OCI-LY3 (cell line): ENCODE data around the gene TPCN1.

Experiments
- H2AFZ ChIP-seq: fragments of 200-600, 300-600 bp; shearing (Covaris generic); 2 replicates; pipeline ENCODE4 v1.6.0; 2014; ENCODE audit warnings: antibody characterized with exemption, low read depth, low read length
- H3K27ac ChIP-seq: fragments of 200-600, 300-600 bp; sonication (generic); 2 replicates; pipeline ENCODE4 v1.5.1; 2014; ENCODE audit warnings: mild to moderate bottlenecking, low read length, moderate library complexity, mixed read lengths
- H3K27me3 ChIP-seq: fragments of 200-600, 300-600 bp; sonication (generic); 2 replicates; pipeline ENCODE4 v1.6.1; 2014; ENCODE audit warnings: low read depth, low read length, mixed read lengths
- H3K36me3 ChIP-seq: fragments of 200-600, 300-600 bp; sonication (generic); replicated peaks from 2 replicates; pipeline ENCODE3; 2014; ENCODE audit warnings: low read depth, low read length, mixed read lengths
- H3K4me1 ChIP-seq: fragments of 300-600, 200-600 bp; sonication (generic); 2 replicates; pipeline ENCODE4 v1.6.1; 2014; ENCODE audit warnings: low read length, mixed read lengths
- H3K4me2 ChIP-seq: fragments of 200-600, 300-600 bp; sonication (generic); 2 replicates; pipeline ENCODE4 v1.6.1; 2014; ENCODE audit warnings: low read length, mixed read lengths
- H3K4me3 ChIP-seq: fragments of 300-600, 200-600 bp; sonication (generic); 2 replicates; pipeline ENCODE4 v1.5.1; 2014; ENCODE audit warnings: antibody characterized with exemption, mild to moderate bottlenecking, low read length, moderate library complexity
- H3K79me2 ChIP-seq: fragments of 300-600, 200-600 bp; shearing (Covaris generic); 2 replicates; pipeline ENCODE4 v1.6.1; 2014; ENCODE audit warnings: mild to moderate bottlenecking, low read length, mixed read lengths
- H3K9ac ChIP-seq: fragments of 300-600, 200-600 bp; shearing (Covaris generic); 2 replicates; pipeline ENCODE4 v1.6.0; 2014; ENCODE audit warnings: mild to moderate bottlenecking, low read length, moderate library complexity
- H3K9me3 ChIP-seq: fragments of 200-600, 300-600 bp; shearing (Covaris generic); 2 replicates; pipeline ENCODE4 v1.6.1; 2014; ENCODE audit warnings: low read length, mixed read lengths; ENCODE audit not compliant: insufficient read depth
- H4K20me1 ChIP-seq: fragments of 200-600, 300-600 bp; sonication (generic); 2 replicates; pipeline ENCODE4 v1.6.1; 2016; ENCODE audit warnings: low read length, mixed read lengths; ENCODE audit not compliant: insufficient read depth
- EZH2phosphoT487 ChIP-seq: fragments of 200-600 bp; shearing (Covaris generic); IDR thresholded peaks from 2 replicates; pipeline ENCODE4 v1.6.1; 2018; ENCODE audit warnings: antibody characterized with exemption, mixed run types, low read depth
- TF ChIP-seq, protein P1 (sequence below): fragments of 200-600, 300-600 bp; sonication (generic); IDR thresholded peaks from 2 replicates; pipeline ENCODE4 v1.5.1; 2014; ENCODE audit warnings: antibody characterized with exemption, low read length, low read depth

Gene TPCN1

DNA sequence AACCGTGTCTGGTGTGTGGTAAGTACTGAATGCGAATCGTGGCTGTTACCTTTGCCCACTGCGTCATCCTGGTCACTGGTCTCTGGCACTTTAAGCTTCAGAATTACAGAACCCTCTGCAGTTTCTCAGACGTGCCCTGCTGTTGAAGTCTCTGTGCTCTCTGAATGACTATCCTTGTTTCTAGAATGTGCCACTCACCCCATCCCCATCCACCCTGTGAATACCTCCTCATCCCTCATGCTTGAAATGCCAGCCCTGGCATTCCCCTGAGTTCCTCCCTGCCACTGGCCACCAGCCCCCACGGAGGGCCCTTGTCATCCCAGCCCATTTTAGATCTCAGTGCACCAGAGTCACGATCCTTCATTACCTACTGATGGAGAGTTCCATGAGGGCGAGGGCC lies 21.3 kb downstream of the TPCN1 start:
- H3K4me2 ChIP-seq = no peak overlapping the region
- H3K9me3 ChIP-seq = no peaks in the 10 kb centered on the region
- no peak overlapping the region for H2AFZ ChIP-seq
- no peak for TF ChIP-seq EZH2phosphoT487
- TF ChIP-seq, protein P1, sequence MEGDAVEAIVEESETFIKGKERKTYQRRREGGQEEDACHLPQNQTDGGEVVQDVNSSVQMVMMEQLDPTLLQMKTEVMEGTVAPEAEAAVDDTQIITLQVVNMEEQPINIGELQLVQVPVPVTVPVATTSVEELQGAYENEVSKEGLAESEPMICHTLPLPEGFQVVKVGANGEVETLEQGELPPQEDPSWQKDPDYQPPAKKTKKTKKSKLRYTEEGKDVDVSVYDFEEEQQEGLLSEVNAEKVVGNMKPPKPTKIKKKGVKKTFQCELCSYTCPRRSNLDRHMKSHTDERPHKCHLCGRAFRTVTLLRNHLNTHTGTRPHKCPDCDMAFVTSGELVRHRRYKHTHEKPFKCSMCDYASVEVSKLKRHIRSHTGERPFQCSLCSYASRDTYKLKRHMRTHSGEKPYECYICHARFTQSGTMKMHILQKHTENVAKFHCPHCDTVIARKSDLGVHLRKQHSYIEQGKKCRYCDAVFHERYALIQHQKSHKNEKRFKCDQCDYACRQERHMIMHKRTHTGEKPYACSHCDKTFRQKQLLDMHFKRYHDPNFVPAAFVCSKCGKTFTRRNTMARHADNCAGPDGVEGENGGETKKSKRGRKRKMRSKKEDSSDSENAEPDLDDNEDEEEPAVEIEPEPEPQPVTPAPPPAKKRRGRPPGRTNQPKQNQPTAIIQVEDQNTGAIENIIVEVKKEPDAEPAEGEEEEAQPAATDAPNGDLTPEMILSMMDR = no peak
- no peak overlapping the region for H3K4me3 ChIP-seq
- no peaks in the 10 kb centered on the region for H4K20me1 ChIP-seq
- H3K36me3 ChIP-seq = peaks cover 31% of the 10 kb centered on the region
- H3K79me2 ChIP-seq = peaks cover 6% of the 10 kb centered on the region
- H3K9ac ChIP-seq = no peak overlapping the region
- H3K27ac ChIP-seq = no peak overlapping the region
- peaks cover 13% of the 10 kb centered on the region for H3K4me1 ChIP-seq
- no peaks in the 10 kb centered on the region for H3K27me3 ChIP-seq

DNA sequence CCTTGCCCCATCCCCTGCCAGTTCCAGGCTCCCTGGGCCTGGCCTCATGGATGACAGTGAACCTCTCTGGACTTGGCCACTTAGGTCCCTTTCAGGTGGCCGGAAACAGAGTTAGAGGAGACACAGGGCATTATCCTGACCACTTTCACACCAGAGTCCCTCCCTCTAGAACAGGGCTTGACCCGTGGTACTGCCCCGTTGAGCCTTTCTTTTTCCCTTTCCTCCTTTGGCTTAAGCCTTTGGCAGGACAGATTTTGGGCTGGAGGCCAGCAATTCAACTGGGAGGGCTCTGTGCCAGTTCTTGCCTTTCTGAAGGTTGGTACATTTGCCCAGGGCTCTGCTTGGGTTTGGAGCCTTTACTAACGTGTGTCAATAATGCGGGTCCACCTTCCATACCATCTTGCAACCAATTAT lies 22.8 kb downstream of the TPCN1 start:
- peaks cover 6% of the 10 kb centered on the region for H3K79me2 ChIP-seq
- H3K27me3 ChIP-seq = no peaks in the 10 kb centered on the region
- no peak overlapping the region for H3K9ac ChIP-seq
- no peak overlapping the region for H3K4me3 ChIP-seq
- no peaks in the 10 kb centered on the region for H4K20me1 ChIP-seq
- H3K36me3 ChIP-seq = peaks cover 19% of the 10 kb centered on the region
- no peak overlapping the region for H2AFZ ChIP-seq
- no peak overlapping the region for H3K27ac ChIP-seq
- H3K4me2 ChIP-seq = no peak overlapping the region
- no peaks in the 10 kb centered on the region for H3K9me3 ChIP-seq
- TF ChIP-seq, protein P1 = no peak
- no peak for TF ChIP-seq EZH2phosphoT487
- peaks cover 13% of the 10 kb centered on the region for H3K4me1 ChIP-seq

DNA sequence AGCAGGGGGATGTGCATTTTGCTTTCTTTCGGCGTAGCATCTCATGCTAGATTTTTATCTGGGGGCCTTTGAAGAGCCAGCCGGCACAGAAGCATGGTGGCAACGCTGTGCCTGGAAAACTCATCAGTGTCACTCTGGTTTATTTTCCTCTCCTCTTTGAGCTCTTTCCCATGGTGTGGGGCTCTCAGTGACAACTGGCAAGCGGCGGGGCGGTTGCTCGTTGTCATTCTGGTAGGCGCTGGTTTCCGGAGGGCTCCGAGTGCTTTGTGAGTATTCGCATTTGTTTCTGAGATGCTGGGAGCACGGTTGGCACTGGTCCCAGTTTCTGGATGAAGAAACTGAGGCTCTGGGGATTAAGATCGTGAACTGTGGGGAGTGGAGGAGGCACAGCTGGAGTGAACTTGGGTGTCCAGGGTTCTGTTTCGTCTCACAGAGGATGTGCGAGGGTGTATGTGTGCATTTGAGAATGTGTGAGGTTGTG lies 23.3 kb downstream of the TPCN1 start:
- Histone ChIP-seq H2AFZ (no peak overlapping the region), H3K9ac (no peak overlapping the region), H3K4me3 (no peak overlapping the region), H4K20me1 (peaks cover 2% of the 10 kb centered on the region; the same call in 1 of the 2 replicates), H3K4me1 (peaks cover 13% of the 10 kb centered on the region), H3K36me3 (peaks cover 19% of the 10 kb centered on the region), H3K79me2 (peaks cover 6% of the 10 kb centered on the region), H3K27ac (no peak overlapping the region), H3K9me3 (no peaks in the 10 kb centered on the region), H3K27me3 (no peaks in the 10 kb centered on the region), H3K4me2 (no peak overlapping the region)
- TF ChIP-seq, protein P1 = no peak
- no peak for TF ChIP-seq EZH2phosphoT487

DNA sequence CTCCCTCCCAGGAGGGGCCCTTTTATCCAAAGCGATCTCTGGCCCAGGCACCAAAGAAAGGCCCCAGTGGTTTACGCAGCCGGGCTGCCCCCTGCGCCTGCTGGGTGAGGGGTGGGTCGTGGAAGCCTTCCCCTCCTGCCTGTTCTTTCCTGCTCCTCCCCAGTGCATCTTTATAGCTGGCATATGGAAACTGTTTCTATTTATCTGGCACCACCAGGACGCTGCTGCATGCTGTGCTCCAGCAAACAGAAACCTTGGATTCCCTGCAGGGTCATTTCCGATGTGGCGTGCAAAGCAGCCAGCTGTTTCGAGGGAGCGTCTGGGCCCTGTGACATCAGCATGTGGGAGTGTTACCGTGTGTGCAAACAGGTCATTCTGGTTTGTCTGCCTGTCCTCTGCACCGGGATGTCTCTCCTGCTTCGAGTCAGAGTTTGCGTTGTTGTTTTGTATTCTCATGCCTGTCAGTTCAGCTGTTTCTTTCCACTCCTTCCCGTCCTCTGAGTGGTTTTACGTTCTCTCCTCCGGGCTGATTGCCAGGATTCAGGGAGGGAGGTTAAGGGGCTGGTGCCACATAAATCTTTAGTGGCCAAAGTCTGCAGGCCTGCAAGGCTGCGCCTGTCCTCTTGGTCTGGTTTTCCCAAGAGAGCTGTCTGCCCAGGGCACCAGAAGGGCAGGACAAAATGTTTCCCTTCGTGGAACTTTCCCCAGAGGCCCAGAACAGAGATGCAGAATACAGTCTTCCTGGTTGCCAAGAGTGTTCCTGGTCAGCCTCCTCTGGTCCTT lies 24.6 kb downstream of the TPCN1 start:
- TF ChIP-seq, protein P1 = no peak
- no peak for TF ChIP-seq EZH2phosphoT487
- peaks cover 2% of the 10 kb centered on the region for H3K4me1 ChIP-seq
- H3K79me2 ChIP-seq = peaks cover 6% of the 10 kb centered on the region
- no peaks in the 10 kb centered on the region for H3K9me3 ChIP-seq
- H3K4me3 ChIP-seq = no peak overlapping the region
- no peaks in the 10 kb centered on the region for H3K27me3 ChIP-seq
- no peak overlapping the region for H3K27ac ChIP-seq
- no peak overlapping the region for H3K4me2 ChIP-seq
- H4K20me1 ChIP-seq = peaks cover 4% of the 10 kb centered on the region; the same call in 1 of the 2 replicates
- no peak overlapping the region for H2AFZ ChIP-seq
- no peak overlapping the region for H3K9ac ChIP-seq
- peaks cover 20% of the 10 kb centered on the region for H3K36me3 ChIP-seq
